H9 (cell line): ENCODE results near the gene PNMA6F. TPM values are rescaled to one million over a fixed set of nuclear protein-coding genes. Genes with fewer than 3 reads are reported as not detected.

Experiments
- DNase-seq: peaks from one replicate; pipeline ENCODE4 v3.0.0-alpha.2; 2017
- H2AFZ ChIP-seq: one replicate; pipeline ENCODE4 v1.6.1; 2013; ENCODE audit warnings: mild to moderate bottlenecking, low read length, control low read depth, moderate library complexity
- H2AK5ac ChIP-seq: 2 replicates; pipeline ENCODE4 v1.6.1; 2013; ENCODE audit warnings: low read length, control low read depth, mixed read lengths; ENCODE audit not compliant: insufficient read length
- H2BK120ac ChIP-seq: one replicate; pipeline ENCODE4 v1.6.1; 2013; ENCODE audit warnings: low read depth, mild to moderate bottlenecking, low read length, control low read depth, inconsistent platforms; ENCODE audit not compliant: poor library complexity, severe bottlenecking
- H2BK12ac ChIP-seq: 2 replicates; pipeline ENCODE4 v1.6.1; 2013; ENCODE audit warnings: low read length, control low read depth, mixed read lengths, low read depth; ENCODE audit not compliant: insufficient read length
- H2BK15ac ChIP-seq: 2 replicates; pipeline ENCODE4 v1.6.1; 2013; ENCODE audit warnings: low read depth, low read length, control low read depth
- H2BK20ac ChIP-seq: one replicate; pipeline ENCODE4 v1.6.1; 2013; ENCODE audit warnings: low read depth, mild to moderate bottlenecking, low read length, control low read depth, inconsistent platforms; ENCODE audit not compliant: poor library complexity, severe bottlenecking
- H2BK5ac ChIP-seq: 2 replicates; pipeline ENCODE4 v1.6.1; 2013; ENCODE audit warnings: low read length, control low read depth, mixed read lengths; ENCODE audit not compliant: insufficient read length
- H3K14ac ChIP-seq: 2 replicates; pipeline ENCODE4 v1.6.1; 2013; ENCODE audit warnings: low read length, control low read depth; ENCODE audit not compliant: insufficient read depth
- H3K18ac ChIP-seq: 2 replicates; pipeline ENCODE4 v1.6.1; 2013; ENCODE audit warnings: low read depth, mild to moderate bottlenecking, mixed read lengths, low read length, control low read depth; ENCODE audit not compliant: insufficient read length
- H3K23ac ChIP-seq: 2 replicates; pipeline ENCODE4 v1.6.1; 2013; ENCODE audit warnings: low read length, control low read depth, mixed read lengths, low read depth; ENCODE audit not compliant: insufficient read length
- H3K23me2 ChIP-seq: 2 replicates; pipeline ENCODE4 v1.6.1; 2013; ENCODE audit warnings: low read depth, mild to moderate bottlenecking, mixed read lengths, low read length, control low read depth; ENCODE audit not compliant: insufficient read length, poor library complexity, severe bottlenecking
- H3K27ac ChIP-seq: 2 replicates; pipeline ENCODE4 v1.5.1; 2013; ENCODE audit warnings: low read length, control low read depth, mixed read lengths, low read depth; ENCODE audit not compliant: insufficient read length
- H3K27me3 ChIP-seq: 2 replicates; pipeline ENCODE4 v1.6.1; 2013; ENCODE audit warnings: low read length, control low read depth, inconsistent platforms; ENCODE audit not compliant: insufficient read depth
- H3K4ac ChIP-seq: 2 replicates; pipeline ENCODE4 v1.6.1; 2013; ENCODE audit warnings: low read depth, mild to moderate bottlenecking, control low read depth, inconsistent platforms, low read length, moderate library complexity
- H3K4me1 ChIP-seq: 2 replicates; pipeline ENCODE4 v1.6.1; 2013; ENCODE audit warnings: low read length, control low read depth, inconsistent platforms; ENCODE audit not compliant: insufficient read depth
- H3K4me2 ChIP-seq: 2 replicates; pipeline ENCODE4 v1.6.1; 2013; ENCODE audit warnings: low read length, control low read depth, mixed read lengths; ENCODE audit not compliant: insufficient read length, insufficient read depth
- H3K56ac ChIP-seq: 2 replicates; pipeline ENCODE4 v1.6.1; 2013; ENCODE audit warnings: low read depth, mild to moderate bottlenecking, mixed read lengths, low read length, control low read depth; ENCODE audit not compliant: insufficient read length
- H3K79me1 ChIP-seq: 2 replicates; pipeline ENCODE4 v1.6.1; 2013; ENCODE audit warnings: low read depth, mild to moderate bottlenecking, moderate library complexity, low read length, control low read depth, inconsistent platforms; ENCODE audit not compliant: insufficient read depth, poor library complexity, severe bottlenecking
- H3K79me2 ChIP-seq: 2 replicates; pipeline ENCODE4 v1.6.1; 2013; ENCODE audit warnings: low read length, control low read depth, inconsistent platforms; ENCODE audit not compliant: insufficient read depth
- H3K9ac ChIP-seq: 2 replicates; pipeline ENCODE4 v1.6.1; 2013; ENCODE audit warnings: low read length, control low read depth, mixed read lengths; ENCODE audit not compliant: insufficient read length; ENCODE audit errors: extremely low read depth
- H3K9me3 ChIP-seq: one replicate; pipeline ENCODE4 v1.6.1; 2013; ENCODE audit warnings: low read depth, low read length, inconsistent platforms; ENCODE audit not compliant: control insufficient read depth
- H3T11ph ChIP-seq: one replicate; pipeline ENCODE4 v1.6.1; 2013; ENCODE audit warnings: mild to moderate bottlenecking, low read length, control low read depth, inconsistent platforms
- H4K20me1 ChIP-seq: one replicate; pipeline ENCODE4 v1.6.1; 2013; ENCODE audit not compliant: control insufficient read depth, insufficient read length, insufficient read depth
- H4K5ac ChIP-seq: 2 replicates; pipeline ENCODE4 v1.6.1; 2013; ENCODE audit warnings: low read depth, mild to moderate bottlenecking, mixed read lengths, low read length, control low read depth; ENCODE audit not compliant: insufficient read length
- H4K8ac ChIP-seq: replicated peaks from 2 replicates; pipeline ENCODE4 v1.6.1; 2013; ENCODE audit warnings: low read length, control low read depth, mixed read lengths, low read depth; ENCODE audit not compliant: insufficient read length
- H4K91ac ChIP-seq: 2 replicates; pipeline ENCODE4 v1.6.1; 2013; ENCODE audit warnings: low read depth, mild to moderate bottlenecking, moderate library complexity, mixed read lengths, low read length, control low read depth; ENCODE audit not compliant: insufficient read length
- H3K27ac Mint-ChIP-seq, 3 experiments: 2 replicates in 2 of 3; 3 replicates in 1 of 3; pipeline ENCODE4 v1.8.0; 2020 to 2021; ENCODE audit warnings: mixed read lengths in 3 of 3, mild to moderate bottlenecking in 1 of 3, moderate library complexity in 1 of 3
- H3K27me3 Mint-ChIP-seq: 2 replicates; pipeline ENCODE4 v1.8.0; 2021; ENCODE audit warnings: low read depth, mild to moderate bottlenecking, moderate library complexity, mixed read lengths
- H3K36me3 Mint-ChIP-seq, 3 experiments: 2 replicates in 2 of 3; 3 replicates in 1 of 3; pipeline ENCODE4 v1.8.0; 2020 to 2021; ENCODE audit warnings: low read depth in 3 of 3, mixed read lengths in 3 of 3; ENCODE audit not compliant: insufficient read depth in 1 of 3
- H3K4me1 Mint-ChIP-seq, 2 experiments: 2 replicates each; pipeline ENCODE4 v1.8.0; 2020; ENCODE audit warnings: mixed read lengths in 2 of 2
- H3K4me3 Mint-ChIP-seq, 2 experiments: 2 replicates in 1 of 2; 3 replicates in 1 of 2; pipeline ENCODE4 v1.8.0; 2020 to 2021; ENCODE audit warnings: mild to moderate bottlenecking in 2 of 2, mixed read lengths in 2 of 2, moderate library complexity in 1 of 2
- H3K9me3 Mint-ChIP-seq, 2 experiments: 2 replicates in 1 of 2; 3 replicates in 1 of 2; pipeline ENCODE4 v1.8.0; 2020; ENCODE audit warnings: mild to moderate bottlenecking in 2 of 2, mixed read lengths in 2 of 2, moderate library complexity in 1 of 2
- CTCF ChIP-seq: fragments of 200-600 bp; sonication (generic); conservative IDR thresholded peaks from 3 replicates; pipeline ENCODE4 v1.8.0; 2021; ENCODE audit warnings: antibody characterized with exemption, mild to moderate bottlenecking
- WGBS: extraction: QIAGEN DNeasy Blood & Tissue Kit; methylation state at CpG from one replicate; pipeline ENCODE4 v1.1.7; 2013; ENCODE audit warnings: missing lambda C conversion rate, low lambda C conversion rate, mixed read lengths; ENCODE audit not compliant: insufficient read length; ENCODE audit errors: extremely low coverage; 5-methylcytosine and 5-hydroxymethylcytosine counted together
- total RNA-seq: library from RNA; stranded (reverse); gene quantifications from 2 replicates; pipeline ENCODE4 v1.2.1, GENCODE V29; 2021

Gene PNMA6F
- total RNA-seq, 1 experiment from 2014 or later, result not detected

GRCh38 chrX:153349952-153350351 is 28.4 kb upstream of the PNMA6F start:
- H4K20me1 ChIP-seq, result no peaks in the 10 kb centered on the region
- H3K14ac ChIP-seq, result no peak overlapping the region
- WGBS, result no CpG with 5 or more reads among the region's 5 CpGs
- Mint-ChIP-seq H3K4me1 (peaks cover 6% of the 10 kb centered on the region in 2 experiments; a peak in 2 of 4 replicates), H3K4me3 (no peak overlapping the region), H3K27ac (no peak overlapping the region), H3K36me3 (peaks cover 28 to 70% (median 48%) of the 10 kb centered on the region in 3 experiments), H3K27me3 (no peaks in the 10 kb centered on the region), H3K9me3 (peaks cover 73 to 86% of the 10 kb centered on the region in 2 experiments)
- H2BK5ac ChIP-seq, result no peak overlapping the region
- no peaks in the 10 kb centered on the region for H3K23me2 ChIP-seq
- DNase-seq, result no peak
- no peaks in the 10 kb centered on the region for H3K27me3 ChIP-seq
- no peak overlapping the region for H2BK120ac ChIP-seq
- H2AK5ac ChIP-seq, result no peak overlapping the region
- no peak overlapping the region for H3K23ac ChIP-seq
- H2BK20ac ChIP-seq, result no peak overlapping the region
- no peak overlapping the region for H3K18ac ChIP-seq
- no peak overlapping the region for H2BK12ac ChIP-seq
- no peak overlapping the region for H4K8ac ChIP-seq
- H3K4me2 ChIP-seq, result no peak overlapping the region
- no peak overlapping the region for H3K56ac ChIP-seq
- no peak overlapping the region for H2AFZ ChIP-seq
- H2BK15ac ChIP-seq, result no peak overlapping the region
- H3K4me1 ChIP-seq, result no peaks in the 10 kb centered on the region
- no peak overlapping the region for H3K9ac ChIP-seq
- H3K9me3 ChIP-seq, result peaks cover 68% of the 10 kb centered on the region
- no peak overlapping the region for H3K27ac ChIP-seq
- no peaks in the 10 kb centered on the region for H3K79me1 ChIP-seq
- H3K4ac ChIP-seq, result no peak overlapping the region
- no peak overlapping the region for H3T11ph ChIP-seq
- H4K5ac ChIP-seq, result no peak overlapping the region
- H3K79me2 ChIP-seq, result no peaks in the 10 kb centered on the region
- no peak overlapping the region for H4K91ac ChIP-seq
- no peak for TF ChIP-seq CTCF
